ENCODE data around the gene DNAAF8.

- TF ChIP-seq EP300 (conservative IDR thresholded peaks at IDR 0.05; ENCODE audit: poor library complexity, severe bottlenecking) (no peak), EZH2 (IDR thresholded peaks at IDR 0.05; ENCODE audit: borderline replicate concordance, insufficient read depth, low read length, poor library complexity, severe bottlenecking) (no peak), CTCF (IDR thresholded peaks at IDR 0.05; ENCODE audit: poor library complexity, severe bottlenecking) (no peak), TAF1 (IDR thresholded peaks at IDR 0.05; ENCODE audit: low read depth) (no peak), POLR2AphosphoS5 (IDR thresholded peaks at IDR 0.05) (no peak), MXI1 (conservative IDR thresholded peaks at IDR 0.05; ENCODE audit: poor library complexity, severe bottlenecking) (no peak), REST (IDR thresholded peaks at IDR 0.05; ENCODE audit: borderline replicate concordance) (no peak), SMC3 (conservative IDR thresholded peaks at IDR 0.05; ENCODE audit: poor library complexity) (no peak), RAD21 (conservative IDR thresholded peaks at IDR 0.05) (no peak)
Observed at GRCh38 chr16:4709481-4709880, 24.9 kb upstream of the DNAAF8 start.
